ENCODE data around the gene LARP6.
"Not testable (repeated sequence)": the region's sequence is repeated elsewhere in the genome, so short reads cannot be mapped to it uniquely, and the experiment has no call there.

LARP6 gene

GRCh38 chr15:70833861-70834765 is 19.8 kb downstream of the LARP6 start:
- no peak for DNase-seq (ENCODE audit: low read depth, low spot score)
- H3K4me3 ChIP-seq (ENCODE audit: low read length) = no peak overlapping the region

- no peak overlapping the region for H3K4me3 ChIP-seq (ENCODE audit: low read length)
- no peak for DNase-seq (ENCODE audit: low read depth, low spot score)
These were observed 20.5 kb downstream of the LARP6 start for GRCh38 chr15:70833422-70833821.

GRCh38 chr15:70832176-70832575 is 21.8 kb downstream of the LARP6 start:
- no peak for DNase-seq (ENCODE audit: low read depth, low spot score)
- H3K4me3 ChIP-seq (ENCODE audit: low read length) = no peak overlapping the region

GRCh38 chr15:70831094-70831911 is 22.7 kb downstream of the LARP6 start:
- no peak overlapping the region for H3K4me3 ChIP-seq (ENCODE audit: low read length)
- DNase-seq (ENCODE audit: low read depth, low spot score) = no peak

GRCh38 chr15:70830615-70831014 is 23.3 kb downstream of the LARP6 start:
- no peak for DNase-seq (ENCODE audit: low read depth, low spot score)
- no peak overlapping the region for H3K4me3 ChIP-seq (ENCODE audit: low read length)

- no peak for DNase-seq (ENCODE audit: low read depth, low spot score)
- no peak overlapping the region for H3K4me3 ChIP-seq (ENCODE audit: low read length)
These were observed 24.4 kb downstream of the LARP6 start for GRCh38 chr15:70829371-70830166.

GRCh38 chr15:70827721-70828120 is 26.2 kb downstream of the LARP6 start:
- no peak for DNase-seq (ENCODE audit: low read depth, low spot score)
- H3K4me3 ChIP-seq (ENCODE audit: low read length) = no peak overlapping the region

- no peak overlapping the region for H3K4me3 ChIP-seq (ENCODE audit: low read length)
- peak; percentile 42 for DNase-seq (ENCODE audit: low read depth, low spot score)
These were observed 27.3 kb downstream of the LARP6 start for GRCh38 chr15:70826634-70827033.

- no peak overlapping the region for H3K4me3 ChIP-seq (ENCODE audit: low read length)
- DNase-seq (ENCODE audit: low read depth, low spot score) = no peak
These were observed 28.1 kb downstream of the LARP6 start for GRCh38 chr15:70825841-70826240.

GRCh38 chr15:70823196-70823595 is 30.8 kb downstream of the LARP6 start:
- H3K4me3 ChIP-seq (ENCODE audit: low read length) = no peak overlapping the region
- no peak for DNase-seq (ENCODE audit: low read depth, low spot score)

GRCh38 chr15:70820214-70820613 is 33.7 kb downstream of the LARP6 start:
- no peak overlapping the region for H3K4me3 ChIP-seq (ENCODE audit: low read length)

GRCh38 chr15:70818580-70818979 is 35.4 kb downstream of the LARP6 start:
- no peak for DNase-seq (ENCODE audit: low read depth, low spot score)
- H3K4me3 ChIP-seq (ENCODE audit: low read length) = no peak overlapping the region

More at GRCh38 chr15:70820214-70820613, 33.7 kb downstream of the LARP6 start:
- DNase-seq (ENCODE audit: low read depth, low spot score) = no peak

GRCh38 chr15:70817266-70817665 is 36.7 kb downstream of the LARP6 start:
- no peak for DNase-seq (ENCODE audit: low read depth, low spot score)
- no peak overlapping the region for H3K4me3 ChIP-seq (ENCODE audit: low read length)

- DNase-seq (ENCODE audit: low read depth, low spot score) = no peak
- no peak overlapping the region for H3K4me3 ChIP-seq (ENCODE audit: low read length)
These were observed 38.4 kb downstream of the LARP6 start for GRCh38 chr15:70815604-70816003.

- not testable (repeated sequence) for H3K4me3 ChIP-seq (ENCODE audit: low read length); DNase-seq (ENCODE audit: low read depth, low spot score)
These were observed 38.9 kb downstream of the LARP6 start for GRCh38 chr15:70815011-70815410.

GRCh38 chr15:70812827-70813364 is 41.1 kb downstream of the LARP6 start:
- DNase-seq (ENCODE audit: low read depth, low spot score) = no peak
- H3K4me3 ChIP-seq (ENCODE audit: low read length) = no peak overlapping the region

- no peak for DNase-seq (ENCODE audit: low read depth, low spot score)
These were observed 42.9 kb downstream of the LARP6 start for GRCh38 chr15:70810916-70811578.

GRCh38 chr15:70806992-70807712 is 46.8 kb downstream of the LARP6 start:
- H3K4me3 ChIP-seq (ENCODE audit: low read length) = no peak overlapping the region

More at GRCh38 chr15:70810916-70811578, 42.9 kb downstream of the LARP6 start:
- H3K4me3 ChIP-seq (ENCODE audit: low read length) = no peak overlapping the region

More at GRCh38 chr15:70806992-70807712, 46.8 kb downstream of the LARP6 start:
- DNase-seq (ENCODE audit: low read depth, low spot score) = no peak
